T-cell (primary cell): ENCODE measurements around the gene LGR6. TPM values are rescaled to one million over a fixed set of nuclear protein-coding genes. Genes with fewer than 3 reads are reported as not detected.

Experiments
- ATAC-seq, 4 experiments: fragments of 200-7000 bp in 3 of 4; fragments of 150-1000 bp in 1 of 4; cut with Tn5 transposase; replicated peaks in 1 of 4; 1 replicate in 3 of 4; 2 replicates in 1 of 4; pipeline ENCODE4 v1.10.0; 2021; ENCODE audit warnings: moderate library complexity in 3 of 4, mild to moderate bottlenecking in 2 of 4, moderate number of reproducible peaks in 1 of 4
- CTCF ChIA-PET, 2 donors: fragments of 300-600 bp; sonication (Branson Sonifier 250); formaldehyde crosslinking; loops; one replicate each; lab custom pipeline; 2022; ENCODE audit warnings: antibody characterized with exemption in 2 of 2; lab: Charles Lee
- POLR2A ChIA-PET, 2 donors: fragments of 300-600 bp; sonication (Branson Sonifier 250); formaldehyde crosslinking; loops; one replicate each; lab custom pipeline; 2022; ENCODE audit warnings: antibody characterized with exemption in 2 of 2; lab: Charles Lee
- DNase-seq, 35 experiments: peaks; one replicate each; pipeline versions ENCODE4 v3.0.0 to v3.0.0-alpha.2; 2013 to 2023
- H3K27ac ChIP-seq: one replicate; pipeline ENCODE4 v1.5.1; 2013; ENCODE audit warnings: low read length
- H3K27me3 ChIP-seq, 2 experiments: replicated peaks in 1 of 2; 1 replicate in 1 of 2; 2 replicates in 1 of 2; pipeline versions ENCODE4 v1.6.1 to v1.7.0; 2013; ENCODE audit warnings: low read length in 1 of 2, mixed read lengths in 1 of 2; ENCODE audit not compliant: control insufficient read depth in 2 of 2, insufficient read depth in 2 of 2; ENCODE audit errors: extremely low read depth in 1 of 2
- H3K36me3 ChIP-seq, 2 donors: 1 replicate in 1 of 2; 2 replicates in 1 of 2; pipeline versions ENCODE4 v1.6.1 to v1.7.0; 2013; ENCODE audit warnings: low read length in 1 of 2; ENCODE audit not compliant: control insufficient read depth in 2 of 2, insufficient read depth in 1 of 2; ENCODE audit errors: extremely low read depth in 1 of 2
- H3K4me1 ChIP-seq, 2 experiments: 1 replicate in 1 of 2; 2 replicates in 1 of 2; pipeline versions ENCODE4 v1.6.1 to v1.7.0; 2013; ENCODE audit warnings: low read length in 2 of 2, mixed read lengths in 1 of 2; ENCODE audit not compliant: insufficient read depth in 2 of 2, control insufficient read depth in 1 of 2; ENCODE audit errors: extremely low read depth in 1 of 2
- H3K4me3 ChIP-seq, 2 donors: 1 replicate in 1 of 2; 2 replicates in 1 of 2; pipeline versions ENCODE4 v1.5.1 to v1.7.0; 2013; ENCODE audit warnings: mild to moderate bottlenecking in 2 of 2, low read length in 1 of 2, moderate library complexity in 1 of 2; ENCODE audit not compliant: control insufficient read depth in 1 of 2; ENCODE audit errors: extremely low read depth in 1 of 2
- H3K9me3 ChIP-seq: 2 replicates; pipeline ENCODE4 v1.7.0; 2013
- H3K27ac Mint-ChIP-seq, 2 donors: one replicate each; pipeline ENCODE4 v1.8.0; 2020 to 2021; ENCODE audit warnings: mild to moderate bottlenecking in 2 of 2, mixed read lengths in 2 of 2
- H3K27me3 Mint-ChIP-seq, 2 donors: one replicate each; pipeline ENCODE4 v1.8.0; 2021 to 2022; ENCODE audit warnings: mixed read lengths in 2 of 2
- H3K36me3 Mint-ChIP-seq: one replicate; pipeline ENCODE4 v1.8.0; 2021; ENCODE audit warnings: mixed read lengths
- H3K4me1 Mint-ChIP-seq, 3 donors: one replicate each; pipeline ENCODE4 v1.8.0; 2020 to 2022; ENCODE audit warnings: mixed read lengths in 3 of 3, mild to moderate bottlenecking in 1 of 3
- H3K4me3 Mint-ChIP-seq, 3 donors: one replicate each; pipeline ENCODE4 v1.8.0; 2020 to 2022; ENCODE audit warnings: mild to moderate bottlenecking in 3 of 3, mixed read lengths in 3 of 3, moderate library complexity in 3 of 3
- H3K9me3 Mint-ChIP-seq, 3 donors: one replicate each; pipeline ENCODE4 v1.8.0; 2020 to 2022; ENCODE audit warnings: mixed read lengths in 3 of 3
- WGBS: methylation state at CpG from one replicate; pipeline ENCODE4 v1.1.5; 2013; ENCODE audit warnings: missing lambda C conversion rate; ENCODE audit not compliant: insufficient coverage; 5-methylcytosine and 5-hydroxymethylcytosine counted together
- total RNA-seq, 35 experiments: library from RNA in 6 of 35; stranded (reverse) in 6 of 35; fragments of 120-200 nt in 1 of 35; gene quantifications; one replicate each; pipeline versions ENCODE4 v1.2.1 to v1.2.4 and lab custom pipeline; 2013 to 2026

Gene LGR6
- total RNA-seq, 5 donors from 2014 or later (not counting 1 experiment from before 2014, with no cell fraction given), result 0.58 to 13.1 (median 1.8) TPM

- no peak overlapping the region for H3K27ac Mint-ChIP-seq
- Histone ChIP-seq H3K27ac (no peak overlapping the region), H3K36me3 (no peaks in the 10 kb centered on the region), H3K4me3 (no peak overlapping the region), H3K4me1 (peaks cover 0 to 49% of the 10 kb centered on the region in 2 experiments), H3K27me3 (peaks cover 0 to 46% of the 10 kb centered on the region in 2 experiments), H3K9me3 (no peaks in the 10 kb centered on the region)
- DNase-seq (no peak), ATAC-seq (no peak)
- no peaks in the 10 kb centered on the region for H3K9me3 Mint-ChIP-seq
- H3K4me3 Mint-ChIP-seq, result no peak overlapping the region
- CTCF ChIA-PET, result interaction anchor here in 1 of 2 donors (0.5 kb wide), 1 partner anchor 20 kb away, joined by 5 read pairs; no protein-coding TSS in a partner anchor
- POLR2A ChIA-PET, result no interaction called here
- WGBS, result 93% methylated on average over 5 of the region's 11 CpGs
- peaks cover 25 to 36% of the 10 kb centered on the region in 2 donors for H3K27me3 Mint-ChIP-seq
- peaks cover 4% of the 10 kb centered on the region for H3K36me3 Mint-ChIP-seq
- peaks cover under 1 to 5% (median 3%) of the 10 kb centered on the region in 3 donors for H3K4me1 Mint-ChIP-seq
Measured at GRCh38 chr1:202208351-202208857, 14.8 kb downstream of the LGR6 start.

- Histone ChIP-seq H3K4me1 (peaks cover 0 to 48% of the 10 kb centered on the region in 2 experiments), H3K27me3 (peaks cover 0 to 62% of the 10 kb centered on the region in 2 experiments), H3K27ac (no peak overlapping the region), H3K36me3 (no peaks in the 10 kb centered on the region), H3K4me3 (no peak overlapping the region), H3K9me3 (no peaks in the 10 kb centered on the region)
- 49% methylated on average over 3 of the region's 6 CpGs for WGBS
- peaks cover 7 to 12% (median 11%) of the 10 kb centered on the region in 3 donors for H3K4me1 Mint-ChIP-seq
- peak in 1 of 35 experiments; percentile 38 for DNase-seq
- no peak for ATAC-seq
- no peaks in the 10 kb centered on the region for H3K9me3 Mint-ChIP-seq
- H3K27me3 Mint-ChIP-seq, result peaks cover 38 to 51% of the 10 kb centered on the region in 2 donors
- peaks cover 4% of the 10 kb centered on the region for H3K36me3 Mint-ChIP-seq
- POLR2A ChIA-PET, result interaction anchor here in 1 of 2 donors (0.7 kb wide), 1 partner anchor 924 kb away, joined by 7 read pairs; no protein-coding TSS in a partner anchor
- no peak overlapping the region for H3K27ac Mint-ChIP-seq
- CTCF ChIA-PET, result no interaction called here
- no peak overlapping the region for H3K4me3 Mint-ChIP-seq
Measured at GRCh38 chr1:202210385-202210784, 16.8 kb downstream of the LGR6 start.

- Mint-ChIP-seq H3K27me3 (peaks cover 44 to 57% of the 10 kb centered on the region in 2 donors), H3K9me3 (no peaks in the 10 kb centered on the region), H3K27ac (no peak overlapping the region), H3K4me1 (peaks cover 7 to 12% (median 11%) of the 10 kb centered on the region in 3 donors), H3K4me3 (no peak overlapping the region), H3K36me3 (peaks cover 4% of the 10 kb centered on the region)
- Histone ChIP-seq H3K27ac (no peak overlapping the region), H3K36me3 (no peaks in the 10 kb centered on the region), H3K4me3 (no peak overlapping the region), H3K9me3 (no peaks in the 10 kb centered on the region), H3K4me1 (peaks cover 0 to 43% of the 10 kb centered on the region in 2 experiments), H3K27me3 (peaks cover 4 to 65% of the 10 kb centered on the region in 2 experiments)
- ChIA-PET CTCF (no interaction called here), POLR2A (no interaction called here)
- ATAC-seq, result no peak
- no peak for DNase-seq
- WGBS, result 100% methylated on average over 1 of the region's 1 CpG
Measured at GRCh38 chr1:202210969-202211368, 17.4 kb downstream of the LGR6 start.

GRCh38 chr1:202212787-202213186, 19.2 kb downstream of the LGR6 start:
- Mint-ChIP-seq H3K4me3 (no peak overlapping the region), H3K27ac (no peak overlapping the region), H3K36me3 (peaks cover 4% of the 10 kb centered on the region), H3K27me3 (peaks cover 53 to 72% of the 10 kb centered on the region in 2 donors), H3K9me3 (no peaks in the 10 kb centered on the region), H3K4me1 (peaks cover 7 to 12% (median 11%) of the 10 kb centered on the region in 3 donors)
- CTCF ChIA-PET, result no interaction called here
- Histone ChIP-seq H3K4me3 (no peak overlapping the region), H3K9me3 (no peaks in the 10 kb centered on the region), H3K27ac (no peak overlapping the region), H3K27me3 (peaks cover 4 to 67% of the 10 kb centered on the region in 2 experiments), H3K4me1 (peaks cover 0 to 30% of the 10 kb centered on the region in 2 experiments), H3K36me3 (no peaks in the 10 kb centered on the region)
- POLR2A ChIA-PET, result no interaction called here
- ATAC-seq (no peak), DNase-seq (no peak)
- 67% methylated on average over 1 of the region's 1 CpG for WGBS

- H3K9me3 Mint-ChIP-seq, result no peaks in the 10 kb centered on the region
- ChIA-PET CTCF (interaction anchor here in 1 of 2 donors (0.8 kb wide), 1 partner anchor 18 kb away, joined by 4 read pairs; no protein-coding TSS in a partner anchor), POLR2A (no interaction called here)
- no peak overlapping the region for H3K4me3 ChIP-seq
- no peak for DNase-seq
- peaks cover 7 to 12% (median 11%) of the 10 kb centered on the region in 3 donors for H3K4me1 Mint-ChIP-seq
- ATAC-seq, result no peak
- H3K4me3 Mint-ChIP-seq, result peak overlapping the region in 2 of 3 donors; percentile 18 to 76
- no peak overlapping the region for H3K27ac ChIP-seq
- no peak overlapping the region for H3K27ac Mint-ChIP-seq
- H3K27me3 ChIP-seq, result peaks cover 4 to 63% of the 10 kb centered on the region in 2 experiments
- H3K36me3 Mint-ChIP-seq, result peaks cover 4% of the 10 kb centered on the region
- peaks cover 55 to 71% of the 10 kb centered on the region in 2 donors for H3K27me3 Mint-ChIP-seq
- peaks cover 0 to 29% of the 10 kb centered on the region in 2 experiments for H3K4me1 ChIP-seq
- H3K36me3 ChIP-seq, result no peaks in the 10 kb centered on the region
- no peaks in the 10 kb centered on the region for H3K9me3 ChIP-seq
- 51% methylated on average over 6 of the region's 8 CpGs for WGBS
Measured at GRCh38 chr1:202213361-202214088, 19.9 kb downstream of the LGR6 start.

- Histone ChIP-seq H3K27ac (no peak overlapping the region), H3K9me3 (no peaks in the 10 kb centered on the region), H3K27me3 (peaks cover 4 to 62% of the 10 kb centered on the region in 2 experiments), H3K4me3 (peak overlapping the region in 1 of 2 donors; percentile 36), H3K36me3 (no peaks in the 10 kb centered on the region), H3K4me1 (peaks cover 0 to 24% of the 10 kb centered on the region in 2 experiments)
- ChIA-PET POLR2A (no interaction called here), CTCF (interaction anchor here in 1 of 2 donors (0.6 to 0.8 kb wide), 2 partner anchors 18 to 24 kb away, joined by 4 read pairs; no protein-coding TSS in a partner anchor)
- H3K9me3 Mint-ChIP-seq, result no peaks in the 10 kb centered on the region
- H3K27me3 Mint-ChIP-seq, result peaks cover 62 to 76% of the 10 kb centered on the region in 2 donors
- H3K4me3 Mint-ChIP-seq, result peak overlapping the region in 2 of 3 donors; percentile 22 to 76
- 17% methylated on average over 36 of the region's 56 CpGs for WGBS
- ATAC-seq (peak in 2 of 4 experiments; percentile 16 to 36), DNase-seq (no peak)
- no peak overlapping the region for H3K27ac Mint-ChIP-seq
- peaks cover 4% of the 10 kb centered on the region for H3K36me3 Mint-ChIP-seq
- H3K4me1 Mint-ChIP-seq, result peaks cover 7 to 12% (median 11%) of the 10 kb centered on the region in 3 donors
Measured at GRCh38 chr1:202214089-202214843, 20.7 kb downstream of the LGR6 start.
